Measurements from ENCODE around the gene TUBB2B. TPM values are rescaled to one million over a fixed set of nuclear protein-coding genes. Genes with fewer than 3 reads are reported as not detected.

Gene TUBB2B
- total and polyA plus RNA-seq, 9 of the 15 experiments (the other 6 are each of a cell fraction or from before 2014, with no cell fraction given): 0.11 to 9.7 (median 4.6) TPM

DNA sequence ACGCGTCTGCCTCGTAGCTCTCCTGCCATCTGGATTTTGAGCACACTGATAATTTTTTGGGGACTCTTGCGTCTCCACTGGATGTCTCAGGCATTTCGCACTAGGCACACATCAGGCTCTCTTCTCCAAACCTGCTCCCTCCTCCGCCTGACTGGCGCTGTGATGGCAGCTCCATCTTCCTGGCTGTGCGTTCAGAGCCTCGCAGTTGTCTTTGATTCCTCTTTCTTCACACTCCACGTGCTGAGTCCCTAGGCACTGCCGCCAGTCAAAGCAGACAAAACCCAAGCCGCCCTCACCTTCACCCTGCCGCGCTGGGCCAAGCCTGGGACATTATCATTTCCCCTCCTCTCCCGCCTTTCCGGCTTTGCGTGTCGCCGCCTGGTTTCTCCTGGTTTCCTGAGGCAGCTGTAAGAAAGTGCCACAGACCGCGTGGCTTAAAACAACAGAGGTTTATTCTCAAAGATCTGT, 32.1 kb upstream of the TUBB2B start (continued):
- TF ChIP-seq, protein P1, sequence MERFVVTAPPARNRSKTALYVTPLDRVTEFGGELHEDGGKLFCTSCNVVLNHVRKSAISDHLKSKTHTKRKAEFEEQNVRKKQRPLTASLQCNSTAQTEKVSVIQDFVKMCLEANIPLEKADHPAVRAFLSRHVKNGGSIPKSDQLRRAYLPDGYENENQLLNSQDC (CRISPR knock-in tag; IDR thresholded peaks at IDR 0.05): no peak
- TF ChIP-seq HMG20B (CRISPR knock-in tag; IDR thresholded peaks at IDR 0.05) (no peak), MAFF (IDR thresholded peaks at IDR 0.05; ENCODE audit: low read length) (no peak), ZNF133 (CRISPR knock-in tag; IDR thresholded peaks at IDR 0.05) (no peak), ZNF253 (CRISPR knock-in tag; conservative IDR thresholded peaks at IDR 0.05) (no peak), POLR2G (IDR thresholded peaks at IDR 0.05; ENCODE audit: low read depth, low read length) (no peak), SMC3 (conservative IDR thresholded peaks at IDR 0.05; ENCODE audit: insufficient read depth, low read depth, low read length) (no peak), TEAD1 (CRISPR knock-in tag; IDR thresholded peaks at IDR 0.05) (no peak), FOXK2 (conservative IDR thresholded peaks at IDR 0.05 in 1 of 2, IDR thresholded peaks at IDR 0.05 in 1 of 2; ENCODE audit: low read depth in 2 of 2) (peak in 1 of 2 experiments; percentile 37; a peak in 3 of 4 replicates), ZNF717 (CRISPR knock-in tag; IDR thresholded peaks at IDR 0.05) (no peak), FOXK1 (CRISPR knock-in tag; IDR thresholded peaks at IDR 0.05; ENCODE audit: borderline replicate concordance) (no peak), ZSCAN29 (IDR thresholded peaks at IDR 0.05) (no peak), CBX2 (IDR thresholded peaks at IDR 0.05; ENCODE audit: insufficient read depth, low read length, poor library complexity, severe bottlenecking) (no peak)
- TF ChIP-seq, protein P2, sequence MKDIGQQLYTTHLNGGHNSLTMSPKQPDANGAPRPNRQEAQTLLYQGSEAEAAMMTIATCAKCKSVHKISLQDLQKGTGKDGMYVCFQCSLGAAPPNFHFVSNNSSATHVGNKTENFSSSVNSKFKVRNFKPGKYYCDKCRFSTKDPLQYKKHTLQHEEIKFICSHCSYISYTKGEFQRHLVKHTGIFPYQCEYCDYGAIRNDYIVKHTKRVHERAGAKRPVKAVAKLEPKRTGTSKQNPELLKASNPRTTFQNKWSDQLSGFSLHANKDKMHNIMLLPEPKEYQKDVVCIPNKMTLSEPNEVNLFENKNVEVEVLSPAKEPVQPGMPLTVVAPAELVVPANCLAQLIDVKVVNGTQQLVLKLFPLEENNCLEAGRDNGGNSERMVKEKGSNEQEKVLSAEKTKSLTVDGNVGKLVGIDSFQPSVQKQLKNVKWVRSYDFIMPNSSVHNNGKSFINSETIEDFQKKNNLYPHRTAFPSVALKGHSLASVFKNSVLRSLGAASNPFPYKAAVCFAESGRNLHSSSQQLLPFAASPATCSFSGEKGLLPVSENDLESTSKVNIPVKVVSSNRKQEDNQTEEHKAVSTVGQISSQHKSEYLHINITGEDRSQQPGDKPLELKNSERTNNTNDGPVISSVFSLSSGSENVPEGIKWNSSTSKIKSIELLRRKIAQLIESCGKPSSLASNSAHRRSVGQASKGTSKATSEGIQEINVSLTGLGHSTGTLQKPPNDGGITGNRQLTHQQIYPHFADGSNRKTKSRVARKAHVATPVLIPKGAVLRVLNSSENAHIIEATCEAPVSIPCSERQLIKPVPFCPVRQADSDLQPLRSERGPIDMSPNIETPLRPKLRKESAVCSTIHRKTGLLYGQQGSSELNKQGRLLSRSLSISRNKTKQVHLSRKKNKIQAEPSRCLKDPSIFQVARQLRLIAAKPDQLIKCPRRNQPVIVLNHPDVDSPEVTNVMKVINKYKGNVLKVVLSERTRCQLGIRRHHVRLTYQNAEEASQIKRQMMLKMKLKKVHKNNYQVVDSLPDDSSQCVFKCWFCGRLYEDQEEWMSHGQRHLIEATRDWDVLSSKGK (CRISPR knock-in tag; IDR thresholded peaks at IDR 0.05): no peak
- TF ChIP-seq, protein P3, sequence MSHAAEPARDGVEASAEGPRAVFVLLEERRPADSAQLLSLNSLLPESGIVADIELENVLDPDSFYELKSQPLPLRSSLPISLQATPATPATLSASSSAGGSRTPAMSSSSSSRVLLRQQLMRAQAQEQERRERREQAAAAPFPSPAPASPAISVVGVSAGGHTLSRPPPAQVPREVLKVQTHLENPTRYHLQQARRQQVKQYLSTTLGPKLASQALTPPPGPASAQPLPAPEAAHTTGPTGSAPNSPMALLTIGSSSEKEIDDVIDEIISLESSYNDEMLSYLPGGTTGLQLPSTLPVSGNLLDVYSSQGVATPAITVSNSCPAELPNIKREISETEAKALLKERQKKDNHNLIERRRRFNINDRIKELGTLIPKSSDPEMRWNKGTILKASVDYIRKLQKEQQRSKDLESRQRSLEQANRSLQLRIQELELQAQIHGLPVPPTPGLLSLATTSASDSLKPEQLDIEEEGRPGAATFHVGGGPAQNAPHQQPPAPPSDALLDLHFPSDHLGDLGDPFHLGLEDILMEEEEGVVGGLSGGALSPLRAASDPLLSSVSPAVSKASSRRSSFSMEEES (CRISPR knock-in tag; IDR thresholded peaks at IDR 0.05): no peak
- TF ChIP-seq, protein P4, sequence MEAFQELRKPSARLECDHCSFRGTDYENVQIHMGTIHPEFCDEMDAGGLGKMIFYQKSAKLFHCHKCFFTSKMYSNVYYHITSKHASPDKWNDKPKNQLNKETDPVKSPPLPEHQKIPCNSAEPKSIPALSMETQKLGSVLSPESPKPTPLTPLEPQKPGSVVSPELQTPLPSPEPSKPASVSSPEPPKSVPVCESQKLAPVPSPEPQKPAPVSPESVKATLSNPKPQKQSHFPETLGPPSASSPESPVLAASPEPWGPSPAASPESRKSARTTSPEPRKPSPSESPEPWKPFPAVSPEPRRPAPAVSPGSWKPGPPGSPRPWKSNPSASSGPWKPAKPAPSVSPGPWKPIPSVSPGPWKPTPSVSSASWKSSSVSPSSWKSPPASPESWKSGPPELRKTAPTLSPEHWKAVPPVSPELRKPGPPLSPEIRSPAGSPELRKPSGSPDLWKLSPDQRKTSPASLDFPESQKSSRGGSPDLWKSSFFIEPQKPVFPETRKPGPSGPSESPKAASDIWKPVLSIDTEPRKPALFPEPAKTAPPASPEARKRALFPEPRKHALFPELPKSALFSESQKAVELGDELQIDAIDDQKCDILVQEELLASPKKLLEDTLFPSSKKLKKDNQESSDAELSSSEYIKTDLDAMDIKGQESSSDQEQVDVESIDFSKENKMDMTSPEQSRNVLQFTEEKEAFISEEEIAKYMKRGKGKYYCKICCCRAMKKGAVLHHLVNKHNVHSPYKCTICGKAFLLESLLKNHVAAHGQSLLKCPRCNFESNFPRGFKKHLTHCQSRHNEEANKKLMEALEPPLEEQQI (IDR thresholded peaks at IDR 0.05): no peak
- TF ChIP-seq, protein P5, sequence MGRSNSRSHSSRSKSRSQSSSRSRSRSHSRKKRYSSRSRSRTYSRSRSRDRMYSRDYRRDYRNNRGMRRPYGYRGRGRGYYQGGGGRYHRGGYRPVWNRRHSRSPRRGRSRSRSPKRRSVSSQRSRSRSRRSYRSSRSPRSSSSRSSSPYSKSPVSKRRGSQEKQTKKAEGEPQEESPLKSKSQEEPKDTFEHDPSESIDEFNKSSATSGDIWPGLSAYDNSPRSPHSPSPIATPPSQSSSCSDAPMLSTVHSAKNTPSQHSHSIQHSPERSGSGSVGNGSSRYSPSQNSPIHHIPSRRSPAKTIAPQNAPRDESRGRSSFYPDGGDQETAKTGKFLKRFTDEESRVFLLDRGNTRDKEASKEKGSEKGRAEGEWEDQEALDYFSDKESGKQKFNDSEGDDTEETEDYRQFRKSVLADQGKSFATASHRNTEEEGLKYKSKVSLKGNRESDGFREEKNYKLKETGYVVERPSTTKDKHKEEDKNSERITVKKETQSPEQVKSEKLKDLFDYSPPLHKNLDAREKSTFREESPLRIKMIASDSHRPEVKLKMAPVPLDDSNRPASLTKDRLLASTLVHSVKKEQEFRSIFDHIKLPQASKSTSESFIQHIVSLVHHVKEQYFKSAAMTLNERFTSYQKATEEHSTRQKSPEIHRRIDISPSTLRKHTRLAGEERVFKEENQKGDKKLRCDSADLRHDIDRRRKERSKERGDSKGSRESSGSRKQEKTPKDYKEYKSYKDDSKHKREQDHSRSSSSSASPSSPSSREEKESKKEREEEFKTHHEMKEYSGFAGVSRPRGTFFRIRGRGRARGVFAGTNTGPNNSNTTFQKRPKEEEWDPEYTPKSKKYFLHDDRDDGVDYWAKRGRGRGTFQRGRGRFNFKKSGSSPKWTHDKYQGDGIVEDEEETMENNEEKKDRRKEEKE (IDR thresholded peaks at IDR 0.05; ENCODE audit: borderline replicate concordance in 1 of 2, control insufficient read depth in 1 of 2, low read depth in 2 of 2, low read length in 1 of 2): no peak
